HepG2 (cell line): ENCODE measurements around the gene TMEM258. TPM values are rescaled to one million over a fixed set of nuclear protein-coding genes. Genes with fewer than 3 reads are reported as not detected.

Source experiments
- CENPT ChIP-seq: sonication (generic); formaldehyde crosslinking; IDR thresholded peaks from 2 replicates; pipeline ENCODE4 v1.8.0; 2022; ENCODE audit warnings: low read depth, mild to moderate bottlenecking, moderate library complexity, missing genetic modification reagents
- FLYWCH1 ChIP-seq: sonication (generic); formaldehyde crosslinking; IDR thresholded peaks from 2 replicates; pipeline ENCODE4 v1.8.1; 2023; ENCODE audit warnings: mild to moderate bottlenecking, missing genetic modification reagents
- FOXK1 ChIP-seq: sonication (generic); formaldehyde crosslinking; IDR thresholded peaks from 2 replicates; pipeline ENCODE4 v1.4.0; 2020; ENCODE audit warnings: low read depth, missing genetic modification reagents, borderline replicate concordance
- HIC2 ChIP-seq: sonication (generic); formaldehyde crosslinking; IDR thresholded peaks from 2 replicates; pipeline ENCODE4 v1.9.0; 2022; ENCODE audit warnings: low read depth, missing genetic modification reagents
- KIAA2018 ChIP-seq: sonication (generic); formaldehyde crosslinking; IDR thresholded peaks from 2 replicates; pipeline ENCODE4 v1.5.0; 2020; ENCODE audit warnings: mild to moderate bottlenecking, missing genetic modification reagents, borderline replicate concordance
- MAZ ChIP-seq, 2 experiments: sonication (generic) in 1 of 2; formaldehyde crosslinking in 1 of 2; IDR thresholded peaks; 2 replicates each; pipeline versions ENCODE4 v1.5.0 to v1.6.1; 2012 to 2020; ENCODE audit warnings: low read depth in 2 of 2, mild to moderate bottlenecking in 2 of 2, borderline replicate concordance in 1 of 2, improper control_type of control experiment in 1 of 2, low read length in 1 of 2, missing genetic modification reagents in 1 of 2, moderate library complexity in 1 of 2
- NAIF1 ChIP-seq: sonication (generic); formaldehyde crosslinking; IDR thresholded peaks from 2 replicates; pipeline ENCODE4 v1.5.0; 2020; ENCODE audit warnings: mild to moderate bottlenecking, missing genetic modification reagents, borderline replicate concordance
- PLRG1 ChIP-seq: fragments of 450-650 bp; conservative IDR thresholded peaks from 2 replicates; pipeline ENCODE4 v1.6.1; 2016
- ZNF644 ChIP-seq: IDR thresholded peaks from 2 replicates; pipeline ENCODE4 v1.6.1; 2016; ENCODE audit warnings: low read depth
- ZNF672 ChIP-seq: sonication (generic); formaldehyde crosslinking; IDR thresholded peaks from 2 replicates; pipeline ENCODE4 v1.8.1; 2022; ENCODE audit warnings: missing genetic modification reagents
- ZNF766 ChIP-seq: sonication (generic); formaldehyde crosslinking; IDR thresholded peaks from 2 replicates; pipeline ENCODE4 v1.5.0; 2020; ENCODE audit warnings: missing genetic modification reagents, borderline replicate concordance
- ZNF782 ChIP-seq: sonication (generic); formaldehyde crosslinking; IDR thresholded peaks from 2 replicates; pipeline ENCODE4 v1.4.0; 2020; ENCODE audit warnings: missing genetic modification reagents, mild to moderate bottlenecking, borderline replicate concordance
- polyA plus RNA-seq, 8 experiments: library from polyadenylated mRNA; depleted of rRNA in 3 of 8; stranded (reverse) in 7 of 8; unstranded in 1 of 8; fragments of >200 nt; fragmentation: Illumina TruSeq in 4 of 8; extraction: Trizol in 4 of 8; gene quantifications; 2 replicates each; pipeline versions ENCODE4 v1.2.1 to v1.2.3, GENCODE V29; 2011 to 2016; ENCODE audit warnings: low read depth in 4 of 8, missing spikeins in 1 of 8, mixed read lengths in 1 of 8; ENCODE audit not compliant: insufficient read depth in 1 of 8
- total RNA-seq, 5 experiments: library from RNA; depleted of rRNA; stranded (reverse); fragments of >200 nt; fragmentation: Illumina TruSeq; extraction: Trizol; gene quantifications; 2 replicates each; pipeline ENCODE4 v1.2.3, GENCODE V29; 2016; ENCODE audit warnings: low read depth in 1 of 5

Gene TMEM258
- total and polyA plus RNA-seq, 2 of the 13 experiments (the other 11 are each of a cell fraction or from before 2014, with no cell fraction given) = 175 to 424 TPM

GRCh38 chr11:61814958-61815789 lies 22.8 kb upstream of the TMEM258 start (continued):
- TF ChIP-seq KIAA2018 (no peak), FLYWCH1 (CRISPR knock-in tag) (no peak), MAZ (IDR thresholded peaks at IDR 0.05; ENCODE audit: borderline replicate concordance, low read depth, low read length) (peak; percentile 81; the same call in 1 of the 2 replicates), MAZ (CRISPR knock-in tag; IDR thresholded peaks at IDR 0.05; ENCODE audit: low read depth) (peak; percentile 65; the same call in 1 of the 2 replicates), ZNF782 (0 out of 2 replicates have a peak, but pooled peaks have one; percentile 11), ZNF766 (CRISPR knock-in tag) (no peak), CENPT (CRISPR knock-in tag) (no peak), FOXK1 (CRISPR knock-in tag) (0 out of 2 replicates have a peak, but pooled peaks have one; percentile 14), NAIF1 (CRISPR knock-in tag) (0 out of 2 replicates have a peak, but pooled peaks have one; percentile 59), PLRG1 (no peak), ZNF644 (CRISPR knock-in tag) (no peak), HIC2 (CRISPR knock-in tag) (no peak; the same call in 1 of the 2 replicates), ZNF672 (CRISPR knock-in tag) (no peak)
